Central memory CD4-positive, alpha-beta T cell (primary cell): ENCODE measurements around the gene TMEM40.

Source experiments
- DNase-seq: peaks from one replicate; pipeline ENCODE4 v3.0.0; 2022

The TMEM40 gene

GRCh38 chr3:12775226-12775625 lies 16.2 kb upstream of the TMEM40 start:
- no peak for DNase-seq

- no peak for DNase-seq
These were observed 15.6 kb upstream of the TMEM40 start for GRCh38 chr3:12774619-12775018.

- no peak for DNase-seq
These were observed 14.6 kb upstream of the TMEM40 start for GRCh38 chr3:12773710-12774086.

GRCh38 chr3:12773030-12773709 lies 14.1 kb upstream of the TMEM40 start:
- no peak for DNase-seq

- DNase-seq, result no peak
These were observed 13.4 kb upstream of the TMEM40 start for GRCh38 chr3:12772462-12772861.

- no peak for DNase-seq
These were observed 12.2 kb upstream of the TMEM40 start for GRCh38 chr3:12771236-12771635.

GRCh38 chr3:12769761-12770160 lies 10.7 kb upstream of the TMEM40 start:
- DNase-seq, result no peak

GRCh38 chr3:12768579-12769527 lies 9.8 kb upstream of the TMEM40 start:
- DNase-seq, result no peak

GRCh38 chr3:12766541-12766940 lies 7.5 kb upstream of the TMEM40 start:
- no peak for DNase-seq

GRCh38 chr3:12764171-12764776 lies 5.2 kb upstream of the TMEM40 start:
- no peak for DNase-seq

- no peak for DNase-seq
These were observed 870 bp upstream of the TMEM40 start for GRCh38 chr3:12759693-12760565.

GRCh38 chr3:12758025-12758781 lies 856 bp downstream of the TMEM40 start:
- no peak for DNase-seq

GRCh38 chr3:12756635-12757034 lies 2.4 kb downstream of the TMEM40 start:
- DNase-seq, result no peak

GRCh38 chr3:12756175-12756574 lies 2.9 kb downstream of the TMEM40 start:
- no peak for DNase-seq

GRCh38 chr3:12755754-12756153 lies 3.3 kb downstream of the TMEM40 start:
- DNase-seq, result no peak

GRCh38 chr3:12754313-12754712 lies 4.7 kb downstream of the TMEM40 start:
- no peak for DNase-seq

- no peak for DNase-seq
These were observed 5.6 kb downstream of the TMEM40 start for GRCh38 chr3:12753275-12754028.

- no peak for DNase-seq
These were observed 6.2 kb downstream of the TMEM40 start for GRCh38 chr3:12752809-12753208.

- DNase-seq, result no peak
These were observed 7.0 kb downstream of the TMEM40 start for GRCh38 chr3:12752102-12752501.

- no peak for DNase-seq
These were observed 7.5 kb downstream of the TMEM40 start for GRCh38 chr3:12751571-12751970.

- no peak for DNase-seq
These were observed 8.4 kb downstream of the TMEM40 start for GRCh38 chr3:12750658-12751071.
